ENCODE results near the gene CENPQ.

Gene CENPQ

DNA sequence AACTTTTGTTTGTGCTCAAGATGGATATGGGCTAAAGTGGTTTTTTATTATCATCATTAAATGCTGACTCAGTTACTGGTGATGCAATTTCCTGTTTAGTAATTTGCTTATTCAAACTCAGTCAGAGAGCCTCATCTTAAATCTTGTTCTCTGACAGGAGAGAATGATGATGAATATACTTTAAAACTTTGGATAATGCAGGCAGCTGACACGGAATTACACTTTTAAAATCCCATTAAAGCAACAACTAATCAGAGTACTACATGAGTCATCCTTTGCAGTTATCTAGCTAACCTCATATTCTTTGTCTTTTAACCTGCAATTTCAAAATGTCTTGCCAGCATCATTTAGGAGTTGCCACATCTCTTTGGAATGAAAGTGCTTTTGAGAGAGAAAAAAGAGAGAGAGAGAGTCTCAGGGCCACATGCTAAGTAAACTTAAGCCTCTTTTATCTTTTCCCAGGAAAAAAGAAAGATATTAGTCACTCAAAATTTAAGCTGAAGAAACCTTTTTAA, 78.1 kb downstream of the CENPQ start:
- DNase-seq (ENCODE audit: low read depth), result peak; percentile 93

DNA sequence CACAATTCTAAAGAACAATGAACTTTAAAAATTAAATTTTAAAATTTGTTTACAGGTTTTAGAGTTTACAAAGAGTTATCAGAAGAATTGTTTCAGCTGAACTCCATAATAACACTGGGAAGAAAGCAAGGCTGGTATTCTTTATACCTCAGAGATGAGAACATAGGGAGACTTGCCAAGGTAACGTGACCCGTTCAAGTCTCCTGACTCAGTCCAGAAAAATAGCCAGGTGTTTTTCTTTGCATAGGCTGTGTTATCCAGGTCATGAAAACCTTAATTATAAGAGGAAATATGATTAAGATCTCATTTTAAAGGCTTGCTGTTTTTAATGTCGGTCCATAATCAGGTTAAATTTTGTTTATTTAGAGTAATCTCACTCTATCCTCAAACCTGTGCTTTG, 78.8 kb downstream of the CENPQ start:
- DNase-seq (ENCODE audit: low read depth), result no peak
